Hematopoietic multipotent progenitor cell treated with erythropoietin and hydrocortisone succinate and interleukin-3 and kit ligand, for 17 days (in vitro differentiated cells): ENCODE results near the gene HEY2.
"Not testable (repeated sequence)": the region's sequence is repeated elsewhere in the genome, so short reads cannot be mapped to it uniquely, and the experiment has no call there.

Source experiments
- DNase-seq: peaks from one replicate; pipeline ENCODE4 v3.0.0-alpha.2; 2015; ENCODE audit warnings: low spot score

The HEY2 gene

DNA sequence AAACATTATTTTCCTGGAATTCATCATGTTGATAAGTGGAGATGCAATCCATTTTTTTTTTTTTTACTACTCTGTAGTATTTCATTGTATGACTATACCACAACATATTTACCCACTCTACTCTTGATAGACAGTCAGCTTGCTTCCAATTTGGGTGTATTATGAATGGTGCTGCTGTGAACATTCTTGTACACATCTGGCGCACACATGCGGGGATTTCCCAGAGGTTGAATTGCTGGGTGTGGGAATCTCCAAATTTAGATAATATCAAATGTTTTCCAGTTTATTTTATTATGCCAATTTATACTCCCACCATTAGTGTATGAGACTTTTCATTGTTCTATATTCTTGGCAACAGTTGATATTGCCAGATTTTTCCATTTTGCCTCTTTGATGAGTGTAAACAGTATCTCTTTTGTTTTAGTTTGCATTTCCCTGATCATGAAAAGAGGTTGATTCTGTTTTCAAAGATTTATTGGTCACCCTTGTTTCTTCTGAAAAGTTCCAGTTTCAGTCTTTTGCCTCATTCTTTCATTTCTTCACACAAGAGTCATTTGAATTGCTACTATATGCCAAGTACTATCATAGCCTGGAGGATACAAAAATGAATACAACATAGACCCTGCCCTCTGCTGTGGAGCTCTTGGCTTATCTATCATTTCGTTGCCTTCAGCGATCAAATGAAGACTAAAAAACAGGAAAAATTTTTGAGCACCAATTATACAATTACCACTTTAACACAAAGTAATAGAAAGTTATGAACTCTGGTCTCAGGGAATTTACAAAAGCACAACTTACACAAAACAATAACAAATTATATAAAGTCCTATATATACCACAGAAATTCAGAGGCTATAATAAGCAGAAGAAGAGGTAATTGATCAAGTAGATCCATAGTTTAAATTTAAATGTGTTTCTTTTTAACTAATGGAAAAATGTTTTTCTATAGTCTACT, 24.2 kb downstream of the HEY2 start:
- no peak for DNase-seq

DNA sequence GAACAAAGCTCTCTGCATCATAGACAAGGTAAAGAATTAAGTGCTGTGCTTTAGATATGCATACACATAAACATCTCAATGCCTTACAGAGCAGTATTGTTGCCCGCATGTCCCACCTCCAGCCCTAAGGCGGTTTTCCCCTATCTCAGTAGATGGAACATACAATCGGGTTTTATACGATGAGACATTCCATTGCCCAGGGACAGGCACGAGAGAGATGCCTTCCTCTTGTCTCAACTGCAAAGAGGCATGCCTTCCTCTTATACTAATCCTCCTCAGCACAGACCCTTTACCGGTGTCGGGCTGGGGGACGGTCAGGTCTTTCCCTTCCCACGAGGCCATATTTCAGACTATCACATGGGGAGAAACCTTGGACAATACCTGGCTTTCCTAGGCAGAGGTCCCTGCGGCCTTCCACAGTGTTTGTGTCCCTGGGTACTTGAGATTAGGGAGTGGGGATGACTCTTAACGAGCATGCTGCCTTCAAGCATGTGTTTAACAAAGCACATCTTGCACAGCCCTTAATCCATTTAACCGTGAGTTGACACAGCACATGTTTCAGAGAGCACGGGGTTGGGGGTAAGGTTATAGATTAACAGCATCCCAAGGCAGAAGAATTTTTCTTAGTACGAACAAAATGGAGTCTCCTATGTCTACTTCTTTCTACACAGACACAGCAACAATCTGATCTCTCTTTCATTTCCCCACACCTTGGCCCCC, 26.8 kb downstream of the HEY2 start:
- not testable (repeated sequence) for DNase-seq

DNA sequence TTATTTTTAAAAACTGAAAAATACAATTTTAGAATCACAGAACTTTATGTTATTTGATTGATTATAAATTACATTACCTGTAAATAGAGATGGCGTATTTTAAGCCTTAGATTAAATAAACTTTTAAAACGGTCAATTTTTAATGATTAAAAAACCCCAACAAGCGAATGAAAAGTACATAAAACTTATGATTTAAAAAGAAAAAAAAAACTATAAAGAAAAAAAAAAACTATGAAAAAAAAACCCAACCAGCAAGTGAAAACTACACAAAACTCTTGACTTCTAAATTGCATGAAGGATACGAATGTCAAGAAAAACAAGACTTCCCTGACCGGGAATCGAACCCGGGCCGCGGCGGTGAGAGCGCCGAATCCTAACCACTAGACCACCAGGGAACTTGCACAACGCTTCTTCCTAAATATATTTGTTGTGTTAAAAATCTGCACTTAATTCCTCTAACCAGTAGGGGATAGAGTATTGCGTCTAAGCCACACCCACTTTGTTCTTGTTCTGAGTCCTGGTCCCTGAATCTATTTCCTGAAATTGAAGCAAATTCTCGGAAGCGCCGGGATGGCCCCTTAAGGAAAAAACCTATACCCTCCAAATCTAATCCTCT, 30.6 kb downstream of the HEY2 start:
- DNase-seq: peak; percentile 95

DNA sequence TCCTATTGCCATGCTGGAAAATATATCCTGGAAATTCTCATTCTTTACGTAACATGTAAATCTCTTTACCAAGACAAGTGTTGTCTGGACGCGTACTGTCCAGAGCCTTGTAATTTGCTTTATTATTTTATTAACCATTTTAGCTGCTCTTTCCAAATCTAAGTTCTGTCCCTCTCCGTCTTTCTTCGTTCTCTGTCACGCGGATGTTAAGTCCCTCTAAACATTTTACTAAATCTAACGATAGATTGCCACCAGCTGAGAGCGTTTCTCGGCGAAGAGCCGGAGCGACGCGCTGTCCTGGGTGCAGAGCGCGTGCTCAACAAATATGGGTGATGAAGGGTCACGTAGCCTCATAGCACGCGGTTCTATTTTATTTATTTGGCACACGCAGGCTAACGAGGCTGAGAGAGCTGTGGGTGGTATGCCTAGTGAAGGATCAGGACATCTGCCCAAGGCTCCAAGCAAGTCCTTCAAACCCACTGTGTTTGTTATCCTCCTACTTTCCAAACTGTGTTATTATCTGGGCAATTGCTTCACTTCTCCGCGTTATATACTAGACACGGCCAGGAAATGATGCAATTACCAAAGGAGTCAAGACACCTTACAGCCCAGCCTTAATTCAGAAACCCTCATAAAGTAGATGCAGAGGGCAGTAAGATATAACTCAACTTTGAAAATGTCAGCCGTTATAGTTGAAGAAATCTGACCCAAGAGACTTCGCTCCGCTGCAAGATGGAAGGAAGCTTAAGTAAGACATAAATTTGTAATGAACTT, 31.3 kb downstream of the HEY2 start:
- DNase-seq: peak; percentile 82

DNA sequence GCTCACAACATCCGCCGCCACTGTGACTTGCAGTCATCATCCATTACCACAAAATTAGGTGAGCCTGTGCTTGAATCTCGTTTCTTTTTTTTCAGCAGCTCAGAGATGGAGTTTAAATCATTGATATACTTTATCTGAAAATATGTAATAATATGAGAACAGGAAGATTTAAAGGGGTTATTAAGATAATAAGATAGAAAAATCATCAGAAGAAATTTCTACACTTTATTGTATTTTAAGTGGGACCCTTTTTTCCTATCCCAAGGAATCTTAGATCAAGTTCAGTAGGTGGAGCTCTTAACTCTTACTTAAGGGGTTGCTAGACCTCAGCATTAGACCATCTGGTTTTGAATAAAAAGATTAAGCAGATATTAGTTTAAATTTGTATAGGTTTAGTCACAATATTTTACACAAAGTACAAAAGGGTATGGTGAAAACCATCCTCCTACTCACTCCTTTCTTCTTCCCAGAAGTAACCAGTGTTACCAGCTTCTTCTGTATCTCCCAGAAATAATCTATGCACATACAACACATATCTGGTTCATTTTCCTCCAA, 32.0 kb downstream of the HEY2 start:
- peak; percentile 59 for DNase-seq

DNA sequence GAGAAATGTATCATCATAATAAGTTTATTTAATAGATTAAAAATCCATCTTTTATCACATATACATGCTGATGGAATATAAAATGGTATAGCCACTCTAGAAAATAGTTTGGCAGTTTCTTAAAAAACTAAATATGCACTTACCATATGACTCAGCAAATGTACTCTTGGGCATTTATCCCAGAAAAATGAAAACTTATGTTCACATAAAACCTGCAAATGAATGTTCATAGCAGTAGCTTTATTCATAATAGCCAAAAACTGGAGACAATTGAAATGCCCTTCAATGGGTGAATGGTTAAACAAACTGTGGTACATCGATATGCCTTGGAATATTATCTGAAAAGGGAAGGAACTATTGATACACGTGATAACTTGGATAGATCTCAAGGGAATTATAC, 34.9 kb downstream of the HEY2 start:
- DNase-seq: peak; percentile 49

DNA sequence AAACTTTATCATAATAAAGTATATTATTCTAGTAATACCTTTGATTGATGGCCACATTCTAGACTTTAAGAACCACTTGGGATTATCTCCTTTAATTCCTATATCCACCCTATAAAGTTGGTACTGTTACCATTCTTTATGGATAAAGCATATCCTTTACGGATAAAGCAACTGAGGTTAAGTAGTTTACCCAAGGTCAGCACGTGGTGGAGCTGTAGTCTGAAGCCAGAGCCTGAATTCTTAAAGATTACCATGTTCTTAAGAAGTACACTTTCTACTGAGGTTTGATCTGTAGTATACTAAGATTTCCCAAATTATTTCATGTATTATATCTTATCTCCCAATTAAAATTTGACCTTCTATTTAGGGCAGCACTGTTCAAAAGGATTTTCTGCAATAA, 38.4 kb downstream of the HEY2 start:
- DNase-seq: peak; percentile 35

DNA sequence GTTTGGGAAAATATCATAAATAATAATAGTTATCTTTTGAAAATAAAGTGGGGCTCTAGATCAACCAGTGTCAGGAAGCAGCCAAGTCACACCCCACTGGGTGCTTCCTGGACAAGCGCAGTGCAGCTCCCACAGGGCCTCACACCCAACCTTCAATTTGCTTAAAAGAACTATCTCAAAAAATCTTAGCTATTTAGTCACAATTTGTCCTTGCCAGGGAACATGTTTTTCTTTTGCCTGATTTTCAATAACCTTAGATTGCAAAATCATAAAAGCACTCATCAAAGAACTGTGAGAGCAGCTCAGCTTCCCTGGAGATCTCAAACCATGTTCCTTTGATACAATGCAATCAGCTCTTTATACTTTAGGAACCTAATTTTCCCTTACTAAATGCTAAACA, 39.7 kb downstream of the HEY2 start:
- peak; percentile 58 for DNase-seq

DNA sequence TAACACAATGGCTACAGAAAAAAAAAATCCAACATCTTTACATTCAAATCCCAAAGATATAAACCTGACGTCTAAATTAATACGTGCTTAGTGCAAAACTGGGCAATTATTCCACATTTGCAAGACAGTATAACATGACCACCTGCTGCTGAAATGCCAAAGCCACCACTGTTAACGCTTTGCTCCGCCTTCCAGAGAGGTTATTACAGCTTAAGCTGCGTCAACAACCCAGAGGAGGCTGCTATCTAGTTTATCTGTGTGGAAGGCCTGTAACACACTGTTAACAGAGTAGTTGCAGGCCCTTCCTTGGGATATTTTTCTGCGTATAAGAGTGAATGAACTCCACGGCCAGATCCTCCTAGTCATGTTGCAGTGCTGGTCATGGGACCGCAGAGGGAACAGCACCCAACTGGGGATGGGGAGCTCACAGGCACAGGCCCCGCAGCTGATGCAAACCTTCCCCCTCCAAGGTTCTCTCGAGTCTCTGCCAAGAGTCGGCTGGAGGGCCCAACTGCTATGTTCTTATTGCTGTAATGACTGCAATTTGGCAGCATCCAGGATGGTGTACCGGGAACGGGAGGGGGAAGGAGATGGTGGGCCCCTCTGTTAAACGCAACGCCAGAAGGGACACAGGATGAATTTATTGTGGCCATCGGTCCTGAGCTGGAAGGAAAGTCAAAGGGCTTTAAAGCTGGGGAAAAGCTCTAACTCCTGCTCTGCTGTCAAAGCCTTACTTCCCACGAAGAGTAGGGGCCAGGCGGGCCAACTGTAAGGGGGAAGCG, 40.3 kb downstream of the HEY2 start:
- peak; percentile 84 for DNase-seq

DNA sequence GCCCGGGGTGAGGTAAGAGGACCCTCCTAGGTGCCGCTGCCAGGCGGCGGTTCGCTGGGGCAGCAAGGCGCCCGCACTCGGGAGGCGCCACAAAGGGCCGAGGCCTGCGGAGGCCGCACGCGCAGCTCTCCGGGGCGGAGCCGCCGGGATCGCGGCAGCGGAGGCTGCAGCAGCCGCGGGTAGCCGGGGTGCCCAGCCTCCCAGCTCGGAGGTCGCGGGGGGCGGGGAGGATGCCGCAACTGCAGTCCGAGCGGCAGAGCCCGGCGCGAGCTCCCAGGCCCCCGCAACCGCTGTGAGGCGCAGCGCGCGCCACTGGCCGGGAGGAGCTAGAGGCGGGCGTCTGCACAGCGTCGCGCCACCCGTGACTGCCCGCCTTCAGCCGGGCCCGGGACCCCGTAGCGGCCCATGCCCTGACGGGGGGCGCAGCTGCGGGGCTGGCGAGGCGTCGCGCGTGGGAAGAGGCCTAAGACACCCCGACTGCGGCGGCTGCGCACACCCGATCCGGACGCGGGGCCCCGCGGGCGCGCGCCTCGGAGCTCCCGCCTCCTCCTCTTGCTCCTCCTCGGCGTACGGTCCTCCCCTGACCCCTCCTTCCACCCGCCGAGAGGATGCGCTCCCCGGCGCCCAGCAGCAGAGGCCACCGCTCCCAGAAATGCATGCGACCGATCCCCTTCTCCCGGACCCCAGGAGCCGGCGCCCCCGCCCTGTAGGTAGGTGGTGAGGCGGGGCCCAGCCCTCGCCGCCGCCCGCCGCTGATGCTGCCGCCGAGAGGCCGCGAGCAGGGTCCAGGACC, 41.1 kb downstream of the HEY2 start, which contains the start of gene NCOA7:
Gene NCOA7, plus strand, starts transcription at position 603 of the 793 bp plus-strand sequence. CDS start 24,395 bp downstream, outside the sequence.
- DNase-seq: peak; percentile 61

DNA sequence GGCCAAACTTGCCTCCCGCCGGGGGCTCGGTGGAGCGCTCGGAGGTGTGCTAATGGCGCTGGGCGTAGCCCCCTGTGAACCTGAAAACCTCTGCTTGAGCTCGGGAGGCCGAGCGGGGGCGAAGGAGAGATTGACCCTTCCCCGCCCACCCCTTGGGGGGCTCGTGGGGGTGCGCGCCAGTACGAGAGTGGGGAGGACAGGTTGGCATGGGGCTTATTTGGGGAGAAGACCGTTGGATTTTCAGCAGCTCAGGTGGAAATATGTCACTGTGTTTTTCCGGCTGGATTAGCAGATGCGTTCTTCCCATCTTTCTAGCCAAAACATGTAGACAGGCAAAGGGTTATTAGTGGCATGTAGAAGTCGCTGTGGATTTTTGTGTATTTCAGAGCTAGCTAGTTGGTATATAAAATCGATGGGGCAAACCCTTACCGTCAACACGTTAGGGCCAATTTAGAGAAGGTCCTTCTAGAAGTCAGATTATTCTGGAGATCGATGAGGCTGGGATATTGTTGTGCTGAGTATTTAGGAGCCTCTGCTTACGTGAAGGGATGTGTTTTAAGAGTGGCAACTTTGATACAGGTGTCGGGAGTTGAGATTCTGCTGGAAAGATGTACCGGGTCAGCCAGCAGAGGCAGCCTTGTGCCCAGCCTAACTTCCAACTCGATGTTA, 41.9 kb downstream of the HEY2 start:
- DNase-seq: peak; percentile 65

DNA sequence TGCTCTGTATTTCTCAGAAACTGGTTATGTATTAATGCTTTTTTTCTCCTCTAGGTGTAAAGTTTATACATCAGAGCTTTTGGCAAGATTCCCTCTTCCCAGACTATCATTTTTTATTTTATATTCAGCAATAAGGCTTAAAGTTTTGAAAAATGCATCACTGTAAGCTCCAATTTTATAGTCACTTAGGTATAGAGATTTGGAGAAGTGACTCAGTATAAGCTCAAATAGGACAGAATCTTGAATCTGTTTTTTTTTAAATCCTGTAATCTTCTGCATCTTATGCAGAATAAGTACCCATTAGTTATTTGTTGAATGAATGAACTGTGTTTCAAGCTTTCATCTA, 42.4 kb downstream of the HEY2 start:
- DNase-seq: no peak

DNA sequence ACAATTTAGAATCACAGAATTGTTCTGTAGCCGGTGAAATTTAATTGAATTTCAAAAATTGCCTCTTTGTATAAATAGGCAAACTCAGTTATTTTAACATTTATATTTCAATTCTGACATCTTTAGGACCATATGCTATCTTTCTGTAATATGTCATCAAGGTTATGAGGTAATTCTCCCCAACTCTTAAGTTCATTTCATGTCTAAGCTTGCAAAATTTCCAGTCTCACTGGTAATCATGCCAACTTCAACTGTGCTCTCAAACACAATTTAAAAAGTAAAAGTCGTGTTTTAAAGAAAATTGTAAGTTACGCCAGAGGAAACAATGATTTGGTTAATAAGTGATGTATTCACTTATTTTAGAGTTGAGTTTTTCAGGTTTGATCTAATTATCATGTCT, 42.7 kb downstream of the HEY2 start:
- DNase-seq: no peak

DNA sequence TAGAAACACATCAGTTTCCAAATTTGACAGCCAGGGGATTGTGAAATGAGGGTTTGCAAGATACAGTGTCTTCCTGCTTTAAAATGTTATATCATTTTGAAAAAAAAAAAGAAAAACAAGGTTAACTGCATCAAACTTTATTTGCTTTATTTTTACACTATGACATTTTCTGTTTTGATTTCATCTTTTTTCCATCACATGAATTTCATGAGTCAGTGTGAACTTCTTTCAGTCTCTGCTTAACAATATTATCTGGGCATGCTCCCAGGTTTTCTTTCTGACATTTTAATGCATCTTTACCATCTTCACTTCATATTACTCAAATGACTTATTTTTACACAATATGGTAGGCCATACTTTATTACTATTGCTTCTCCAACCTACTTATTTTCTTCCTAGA, 43.2 kb downstream of the HEY2 start:
- no peak for DNase-seq

DNA sequence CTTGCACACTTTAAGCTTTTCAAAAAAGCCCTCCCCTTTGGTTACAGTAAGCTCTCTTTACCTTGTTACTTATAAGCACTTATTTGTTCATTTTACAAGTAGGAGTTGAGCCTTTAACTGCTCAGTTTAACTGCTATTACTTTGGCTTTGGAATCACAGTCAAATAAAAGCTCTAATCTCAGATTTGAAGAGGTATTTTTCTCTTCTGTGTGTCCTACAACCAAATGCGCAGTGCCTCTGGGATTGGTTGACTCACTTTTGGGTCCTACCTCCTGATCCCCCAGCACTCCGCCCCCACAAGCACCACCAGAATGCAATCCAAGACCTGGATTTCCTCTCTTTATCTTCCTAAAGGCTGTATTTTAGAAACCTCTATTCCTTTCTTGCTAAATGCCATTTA, 43.8 kb downstream of the HEY2 start:
- DNase-seq: no peak

DNA sequence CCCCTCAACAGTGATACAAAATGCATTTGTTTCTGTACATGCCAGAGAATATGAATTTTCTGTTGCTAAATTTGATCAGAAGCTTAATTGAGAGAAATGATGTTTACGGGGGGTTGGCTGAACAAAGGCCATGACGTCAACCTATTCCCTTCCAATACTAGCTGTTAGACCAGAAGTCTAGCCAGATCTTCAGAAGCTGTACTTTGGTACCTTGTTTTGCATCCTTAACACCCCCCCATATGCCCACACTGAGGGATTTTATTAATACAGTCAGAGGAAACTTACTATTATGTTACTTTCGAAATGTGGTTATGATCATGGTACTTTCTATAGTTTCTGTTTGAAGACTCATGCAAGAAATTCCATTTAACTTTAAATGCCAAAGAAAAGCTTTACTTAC, 44.4 kb downstream of the HEY2 start:
- no peak for DNase-seq

DNA sequence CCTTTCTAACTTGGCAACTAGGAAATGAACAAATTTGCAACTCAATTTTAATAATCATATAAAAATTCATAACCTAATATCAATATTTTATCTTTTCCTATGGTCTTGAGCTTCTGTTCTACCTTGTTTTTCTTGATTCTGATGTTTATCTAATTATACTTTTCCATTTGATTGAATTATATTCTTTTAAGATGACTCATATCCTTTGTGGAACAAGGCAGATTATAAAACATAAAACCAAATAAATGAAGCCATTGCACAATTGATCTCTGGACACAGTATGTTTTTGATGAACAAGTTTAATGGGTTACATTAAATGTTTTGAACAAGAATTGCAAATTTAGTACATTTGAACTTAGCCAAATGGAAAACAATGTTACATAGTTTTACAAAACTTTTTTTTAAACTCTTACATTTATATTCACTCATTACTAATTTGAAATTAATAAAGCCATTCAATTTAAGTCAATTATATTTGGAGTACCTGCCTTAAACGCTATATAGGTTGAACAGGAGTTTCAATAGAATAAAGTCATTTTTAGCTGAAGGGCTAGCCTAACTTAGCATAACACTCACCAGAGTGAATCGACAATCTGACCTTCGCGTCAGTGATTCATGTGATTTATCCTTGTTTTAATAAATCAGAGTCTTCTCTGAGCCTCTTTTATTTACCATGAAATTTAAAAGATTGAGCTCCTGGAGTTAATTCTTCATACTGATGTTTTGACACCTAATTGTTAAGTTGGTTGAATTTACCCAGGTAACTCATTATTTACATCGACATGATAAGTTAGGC, 45.1 kb downstream of the HEY2 start:
- no peak for DNase-seq

DNA sequence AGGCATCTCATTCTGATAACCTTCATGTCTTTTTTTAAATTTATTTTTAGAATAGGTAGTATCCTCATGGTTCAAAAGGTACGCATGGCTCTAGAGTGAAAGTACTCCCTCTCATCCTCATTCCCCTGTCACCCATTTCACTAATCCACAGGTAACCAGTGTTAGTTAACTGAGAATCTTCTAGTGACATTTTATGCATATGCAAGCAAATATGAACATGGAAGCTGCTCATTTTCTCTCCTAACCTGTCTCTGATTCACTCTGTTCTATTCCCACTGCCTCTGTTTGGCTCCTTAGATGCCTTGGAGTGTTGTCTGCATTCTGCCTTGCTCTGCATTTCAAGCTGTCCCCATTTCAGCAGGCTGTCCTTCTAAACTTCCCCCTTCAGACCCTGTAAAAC, 45.9 kb downstream of the HEY2 start:
- DNase-seq: no peak
